Thyroid gland (tissue), 4 donors: ENCODE results near the gene SHMT2. TPM values are rescaled to one million over a fixed set of nuclear protein-coding genes. Genes with fewer than 3 reads are reported as not detected.

ENCODE experiments used
- DNase-seq, 2 donors: peaks; one replicate each; pipeline ENCODE4 v3.0.0-alpha.2; 2019
- H3K27ac ChIP-seq, 3 donors: fragments of 200-600 bp; sonication (generic); 1 replicate in 2 of 3; 2 replicates in 1 of 3; pipeline ENCODE4 v1.5.1; 2016 to 2019; ENCODE audit warnings: mild to moderate bottlenecking in 1 of 3, moderate library complexity in 1 of 3
- H3K27me3 ChIP-seq: fragments of 200-600 bp; sonication (generic); one replicate; pipeline ENCODE4 v1.5.1; 2019
- H3K36me3 ChIP-seq, 2 donors: fragments of 200-600 bp; sonication (generic); one replicate each; pipeline ENCODE4 v1.5.1; 2016 to 2019
- H3K4me1 ChIP-seq, 2 donors: fragments of 200-600 bp; sonication (generic); one replicate each; pipeline ENCODE4 v1.5.1; 2017 to 2019
- H3K4me3 ChIP-seq, 3 donors: fragments of 200-600 bp; sonication (generic); replicated peaks in 1 of 3; 1 replicate in 2 of 3; 2 replicates in 1 of 3; pipeline ENCODE4 v1.5.1; 2016; ENCODE audit warnings: mild to moderate bottlenecking in 1 of 3
- H3K9me3 ChIP-seq: fragments of 200-600 bp; sonication (generic); one replicate; pipeline ENCODE4 v1.5.1; 2017
- CTCF ChIP-seq, 6 experiments: fragments of 200-600 bp in 3 of 6; fragments of 450-650 bp in 3 of 6; sonication (generic) in 3 of 6; IDR thresholded peaks; one replicate each; pipeline ENCODE4 v1.5.1; 2016 to 2019; ENCODE audit warnings: antibody characterized with exemption in 6 of 6, mild to moderate bottlenecking in 2 of 6, inconsistent platforms in 1 of 6, moderate library complexity in 1 of 6
- POLR2A ChIP-seq, 2 donors: fragments of 450-650 bp; IDR thresholded peaks; one replicate each; pipeline ENCODE4 v1.6.1; 2017; ENCODE audit warnings: antibody characterized with exemption in 2 of 2, mild to moderate bottlenecking in 2 of 2, moderate library complexity in 1 of 2
- WGBS, 2 donors: methylation state at CpG; one replicate each; pipeline ENCODE4 v1.1.5; 2017; 5-methylcytosine and 5-hydroxymethylcytosine counted together
- intact Hi-C: fragments of 100-400 bp; cut with DNase I; formaldehyde crosslinking; loops from one replicate; pipeline ENCODE4 v1.15.1; 2023
- total RNA-seq, 4 donors: library from RNA; depleted of rRNA; stranded (reverse); fragments of >200 nt; gene quantifications; one replicate each; pipeline ENCODE4 v1.2.3, GENCODE V29; 2016

SHMT2 gene
- total RNA-seq, 4 donors from 2014 or later: 34.0 to 58.4 (median 49.8) TPM

- 13 to 15% methylated on average over 26 to 34 of the region's 35 CpGs for whole genome bisulfite sequencing, 2 donors
- no peak overlapping the region for H3K4me3 ChIP-seq
These were observed 2.8 kb upstream of the SHMT2 start for GRCh38 chr12:57226588-57227314.

GRCh38 chr12:57227315-57228115, 2.0 kb upstream of the SHMT2 start:
- H3K4me1 ChIP-seq: peaks cover 10 to 43% of the 10 kb centered on the region in 2 donors
- H3K4me3 ChIP-seq: no peak overlapping the region
- H3K36me3 ChIP-seq: peaks cover 5 to 6% of the 10 kb centered on the region in 2 donors
- H3K9me3 ChIP-seq: no peaks in the 10 kb centered on the region
- DNase-seq: no peak
- no peak overlapping the region for H3K27ac ChIP-seq
- no peak for TF ChIP-seq CTCF (IDR thresholded peaks at IDR 0.05)
- TF ChIP-seq POLR2A (IDR thresholded peaks at IDR 0.05): no peak
- WGBS, 2 donors: 52 to 55% methylated on average over 7 of the region's 8 CpGs
- intact Hi-C loops: no loop called here
- peaks cover 16% of the 10 kb centered on the region for H3K27me3 ChIP-seq

More at GRCh38 chr12:57226588-57227314, 2.8 kb upstream of the SHMT2 start:
- H3K36me3 ChIP-seq: no peaks in the 10 kb centered on the region
- H3K9me3 ChIP-seq: no peaks in the 10 kb centered on the region
- peaks cover 10 to 43% of the 10 kb centered on the region in 2 donors for H3K4me1 ChIP-seq
- no peak for TF ChIP-seq POLR2A (IDR thresholded peaks at IDR 0.05)
- no peak for TF ChIP-seq CTCF (IDR thresholded peaks at IDR 0.05)
- intact Hi-C loops: no loop called here
- H3K27ac ChIP-seq: no peak overlapping the region
- H3K27me3 ChIP-seq: peaks cover 22% of the 10 kb centered on the region
- no peak for DNase-seq

- peak in 3 of 6 experiments; percentile 18 to 36 (median 22) for TF ChIP-seq CTCF (IDR thresholded peaks at IDR 0.05)
- no peak for TF ChIP-seq POLR2A (IDR thresholded peaks at IDR 0.05)
These were observed 371 bp upstream of the SHMT2 start for GRCh38 chr12:57229046-57229633.

GRCh38 chr12:57230381-57231155, 1.1 kb downstream of the SHMT2 start:
- no peak for DNase-seq
- WGBS, 2 donors: 61 to 70% methylated on average over 9 to 10 of the region's 10 CpGs
- Histone ChIP-seq H3K27ac (no peak overlapping the region), H3K4me3 (peak overlapping the region in 1 of 3 donors; percentile 60), H3K9me3 (no peaks in the 10 kb centered on the region), H3K36me3 (peaks cover 23 to 26% of the 10 kb centered on the region in 2 donors), H3K27me3 (peaks cover 4% of the 10 kb centered on the region), H3K4me1 (peaks cover 10 to 33% of the 10 kb centered on the region in 2 donors)
- intact Hi-C loops: no loop called here
- no peak for TF ChIP-seq CTCF (IDR thresholded peaks at IDR 0.05)

More at GRCh38 chr12:57229046-57229633, 371 bp upstream of the SHMT2 start:
- DNase-seq: no peak
- H3K9me3 ChIP-seq: no peaks in the 10 kb centered on the region
- intact Hi-C loops: no loop called here
- 12 to 16% methylated on average over 9 of the region's 9 CpGs for WGBS, 2 donors
- H3K27ac ChIP-seq: peak overlapping the region in 1 of 3 donors; percentile 32
- H3K4me3 ChIP-seq: peak overlapping the region in 1 of 3 donors; percentile 60
- H3K27me3 ChIP-seq: peaks cover 9% of the 10 kb centered on the region
- H3K4me1 ChIP-seq: peaks cover 10 to 43% of the 10 kb centered on the region in 2 donors
- H3K36me3 ChIP-seq: peaks cover 21 to 22% of the 10 kb centered on the region in 2 donors
